Measurements from ENCODE around the gene DENND2C.

Gene DENND2C

DNA sequence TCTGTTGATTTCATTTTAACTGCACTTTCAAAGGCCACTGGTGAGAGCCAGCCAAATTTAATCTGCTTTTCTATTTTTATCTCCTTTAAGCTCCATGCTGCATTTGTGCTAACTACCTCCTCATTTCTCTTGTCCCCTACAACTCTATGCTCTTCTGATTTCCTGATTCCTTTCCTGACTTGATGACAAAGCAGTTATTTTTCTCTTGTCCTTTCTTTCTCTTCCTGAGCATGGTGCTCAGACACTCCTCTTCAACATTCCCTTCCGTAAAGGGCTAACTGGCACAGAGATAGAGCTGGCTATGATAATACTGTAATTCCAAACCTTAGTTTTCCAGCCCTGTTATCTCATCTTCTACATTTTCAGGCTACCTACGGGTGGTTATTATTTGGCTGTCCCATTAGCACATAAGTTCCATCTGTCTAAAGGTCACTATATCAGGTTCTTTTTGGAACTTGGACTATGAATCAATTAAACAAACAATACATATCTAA lies 81.6 kb downstream of the DENND2C start:
- POLR2A ChIA-PET, result no interaction called here

GRCh38 chr1:114587203-114587991 lies 82.5 kb downstream of the DENND2C start:
- POLR2A ChIA-PET, result no interaction called here
- CTCF ChIA-PET, result no interaction called here
- H3K4me3 ChIP-seq (ENCODE audit: low read depth, low read length), result no peak overlapping the region
- DNase-seq (ENCODE audit: low read depth, low spot score), result no peak
- TF ChIP-seq, protein P1, sequence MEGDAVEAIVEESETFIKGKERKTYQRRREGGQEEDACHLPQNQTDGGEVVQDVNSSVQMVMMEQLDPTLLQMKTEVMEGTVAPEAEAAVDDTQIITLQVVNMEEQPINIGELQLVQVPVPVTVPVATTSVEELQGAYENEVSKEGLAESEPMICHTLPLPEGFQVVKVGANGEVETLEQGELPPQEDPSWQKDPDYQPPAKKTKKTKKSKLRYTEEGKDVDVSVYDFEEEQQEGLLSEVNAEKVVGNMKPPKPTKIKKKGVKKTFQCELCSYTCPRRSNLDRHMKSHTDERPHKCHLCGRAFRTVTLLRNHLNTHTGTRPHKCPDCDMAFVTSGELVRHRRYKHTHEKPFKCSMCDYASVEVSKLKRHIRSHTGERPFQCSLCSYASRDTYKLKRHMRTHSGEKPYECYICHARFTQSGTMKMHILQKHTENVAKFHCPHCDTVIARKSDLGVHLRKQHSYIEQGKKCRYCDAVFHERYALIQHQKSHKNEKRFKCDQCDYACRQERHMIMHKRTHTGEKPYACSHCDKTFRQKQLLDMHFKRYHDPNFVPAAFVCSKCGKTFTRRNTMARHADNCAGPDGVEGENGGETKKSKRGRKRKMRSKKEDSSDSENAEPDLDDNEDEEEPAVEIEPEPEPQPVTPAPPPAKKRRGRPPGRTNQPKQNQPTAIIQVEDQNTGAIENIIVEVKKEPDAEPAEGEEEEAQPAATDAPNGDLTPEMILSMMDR (IDR thresholded peaks at IDR 0.05; ENCODE audit: insufficient read depth, low read length, missing control alignments), result no peak

More for the DNA sequence above, 81.6 kb downstream of the DENND2C start:
- TF ChIP-seq, protein P1 (IDR thresholded peaks at IDR 0.05; ENCODE audit: insufficient read depth, low read length, missing control alignments), result no peak
- H3K4me3 ChIP-seq (ENCODE audit: low read depth, low read length), result no peak overlapping the region
- DNase-seq (ENCODE audit: low read depth, low spot score), result no peak
- CTCF ChIA-PET, result interaction anchor here (1.0 kb wide), 1 partner anchor 241 kb away, joined by 3 read pairs; no protein-coding TSS in a partner anchor

GRCh38 chr1:114586513-114587047 lies 83.3 kb downstream of the DENND2C start:
- no peak for DNase-seq (ENCODE audit: low read depth, low spot score)
- TF ChIP-seq, protein P1 (IDR thresholded peaks at IDR 0.05; ENCODE audit: insufficient read depth, low read length, missing control alignments), result no peak
- ChIA-PET POLR2A (no interaction called here), CTCF (no interaction called here)
- H3K4me3 ChIP-seq (ENCODE audit: low read depth, low read length), result no peak overlapping the region

GRCh38 chr1:114585231-114585630 lies 84.6 kb downstream of the DENND2C start:
- ChIA-PET POLR2A (no interaction called here), CTCF (no interaction called here)
- no peak overlapping the region for H3K4me3 ChIP-seq (ENCODE audit: low read depth, low read length)
- TF ChIP-seq, protein P1 (IDR thresholded peaks at IDR 0.05; ENCODE audit: insufficient read depth, low read length, missing control alignments), result no peak
- peak; percentile 7 for DNase-seq (ENCODE audit: low read depth, low spot score)

- ChIA-PET POLR2A (no interaction called here), CTCF (interaction anchor here (1.1 to 1.6 kb wide), 3 partner anchors 20 to 91 kb away, joined by 3 to 4 read pairs (median 4); no protein-coding TSS in a partner anchor)
- peak; percentile 93 for DNase-seq (ENCODE audit: low read depth, low spot score)
- TF ChIP-seq, protein P1 (IDR thresholded peaks at IDR 0.05; ENCODE audit: insufficient read depth, low read length, missing control alignments), result no peak
- peak within 1 kb of the TSS; percentile 89 for H3K4me3 ChIP-seq (ENCODE audit: low read depth, low read length)
Measured at GRCh38 chr1:114581335-114582287, 88.2 kb downstream of the DENND2C start, which contains the start of gene BCAS2. Gene BCAS2 (minus strand): TSS chr1:114581615. CDS start chr1:114581591, 24 bp downstream.

Measured in AG04449 (cell line).